Caco-2 (cell line): ENCODE results near the gene GZMM. TPM values are rescaled to one million over a fixed set of nuclear protein-coding genes. Genes with fewer than 3 reads are reported as not detected.

Source experiments
- BruUV-seq: library from RNA; stranded (reverse); fragments of 400-500 nt; replicated peaks from 2 replicates; lab custom pipeline; 2021; lab: Mats Ljungman, UMichigan
- CTCF ChIA-PET: fragments of 300-600 bp; sonication (Branson Sonifier 250); formaldehyde crosslinking; loops from one replicate; lab custom pipeline; 2022; ENCODE audit warnings: antibody characterized with exemption; lab: Charles Lee
- POLR2A ChIA-PET: fragments of 300-600 bp; sonication (Branson Sonifier 250); formaldehyde crosslinking; loops from one replicate; lab custom pipeline; 2022; ENCODE audit warnings: antibody characterized with exemption; lab: Charles Lee
- DNase-seq, 2 experiments: peaks; one replicate each; pipeline versions ENCODE4 v3.0.0 to v3.0.0-alpha.2; 2020 to 2022
- H3K27me3 ChIP-seq: replicated peaks from 2 replicates; pipeline ENCODE4 v1.6.0; 2011; ENCODE audit warnings: low read length; ENCODE audit not compliant: control insufficient read depth, insufficient read depth
- H3K36me3 ChIP-seq: 2 replicates; pipeline ENCODE4 v1.5.1; 2011; ENCODE audit warnings: low read length; ENCODE audit not compliant: control insufficient read depth, insufficient read depth
- H3K4me1 ChIP-seq: fragments of 250-450 bp; sonication (Bioruptor Pico); 2 replicates; pipeline ENCODE4 v1.5.1; 2020; ENCODE audit warnings: mild to moderate bottlenecking
- H3K4me3 ChIP-seq: 2 replicates; pipeline ENCODE4 v1.5.1; 2011; ENCODE audit warnings: low read depth, mild to moderate bottlenecking, control low read depth, low read length
- H3K9me3 ChIP-seq: fragments of 250-450 bp; sonication (Bioruptor Pico); 2 replicates; pipeline ENCODE4 v1.5.1; 2020; ENCODE audit warnings: mild to moderate bottlenecking, moderate library complexity
- H3K27ac Mint-ChIP-seq: one replicate; pipeline ENCODE4 v1.8.0; 2022; ENCODE audit warnings: mixed read lengths; ENCODE audit not compliant: unreplicated experiment
- H3K27me3 Mint-ChIP-seq: one replicate; pipeline ENCODE4 v1.8.0; 2022; ENCODE audit warnings: mixed read lengths; ENCODE audit not compliant: insufficient read depth, unreplicated experiment
- H3K36me3 Mint-ChIP-seq: one replicate; pipeline ENCODE4 v1.8.0; 2022; ENCODE audit warnings: mild to moderate bottlenecking, mixed read lengths; ENCODE audit not compliant: insufficient read depth, unreplicated experiment
- H3K4me1 Mint-ChIP-seq: one replicate; pipeline ENCODE4 v1.8.0; 2022; ENCODE audit warnings: low read depth, mixed read lengths; ENCODE audit not compliant: unreplicated experiment
- H3K4me3 Mint-ChIP-seq: one replicate; pipeline ENCODE4 v1.8.0; 2022; ENCODE audit warnings: mild to moderate bottlenecking, moderate library complexity, mixed read lengths; ENCODE audit not compliant: unreplicated experiment
- H3K9me3 Mint-ChIP-seq: one replicate; pipeline ENCODE4 v1.8.0; 2022; ENCODE audit warnings: mixed read lengths; ENCODE audit not compliant: unreplicated experiment
- intact Hi-C: fragments of 100-400 bp; cut with micrococcal nuclease; formaldehyde crosslinking; loops from one replicate; pipeline ENCODE4 v1.10.0; 2022; ENCODE audit not compliant: unreplicated experiment
- total RNA-seq: library from RNA; stranded (reverse); gene quantifications from 2 replicates; pipeline ENCODE4 v1.2.3, GENCODE V29; 2022
- TF ChIP-seq, protein P1 (sequence below), 2 experiments: fragments of 200-600 bp in 1 of 2; IDR thresholded peaks; 1 replicate in 1 of 2; 2 replicates in 1 of 2; pipeline versions ENCODE4 v1.5.1 to v1.8.0; 2011 to 2022; ENCODE audit warnings: antibody characterized with exemption in 1 of 2, control low read depth in 1 of 2, inconsistent platforms in 1 of 2, low read depth in 1 of 2, low read length in 1 of 2, mild to moderate bottlenecking in 1 of 2, moderate library complexity in 1 of 2; ENCODE audit not compliant: insufficient read depth in 1 of 2, severe bottlenecking in 1 of 2, unreplicated experiment in 1 of 2

Gene GZMM
- total RNA-seq, 1 experiment from 2014 or later: not detected

DNA sequence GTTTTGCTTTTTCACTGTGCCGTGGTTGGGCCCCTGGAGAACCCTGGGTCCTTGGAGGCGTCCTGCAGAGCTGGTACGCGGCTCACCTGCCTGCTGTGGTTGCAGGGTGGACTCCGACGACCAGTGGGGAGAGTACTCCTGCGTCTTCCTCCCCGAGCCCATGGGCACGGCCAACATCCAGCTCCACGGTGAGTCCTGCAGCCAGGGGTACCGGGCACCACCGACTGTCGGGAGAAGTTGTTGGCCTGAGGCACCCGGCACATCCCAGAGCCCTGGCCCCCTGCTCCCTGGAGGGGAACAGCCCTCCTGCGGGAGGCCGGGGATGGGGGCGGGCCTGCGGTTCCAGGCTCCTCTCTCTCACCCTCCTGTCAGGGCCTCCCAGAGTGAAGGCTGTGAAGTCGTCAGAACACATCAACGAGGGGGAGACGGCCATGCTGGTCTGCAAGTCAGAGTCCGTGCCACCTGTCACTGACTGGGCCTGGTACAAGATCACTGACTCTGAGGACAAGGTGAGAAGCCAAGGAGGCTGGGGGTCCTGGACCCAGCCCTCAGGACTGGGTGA lies 36.5 kb downstream of the GZMM start:
- no TSS peak for BruUV-seq
- CTCF ChIA-PET: no interaction called here
- intact Hi-C loops: no loop called here

GRCh38 chr19:581399-582111 lies 37.7 kb downstream of the GZMM start:
- Mint-ChIP-seq H3K27me3 (no peaks in the 10 kb centered on the region), H3K27ac (no peak overlapping the region), H3K4me3 (no peak overlapping the region), H3K9me3 (no peaks in the 10 kb centered on the region), H3K4me1 (no peaks in the 10 kb centered on the region), H3K36me3 (peaks cover 60% of the 10 kb centered on the region)
- H3K9me3 ChIP-seq: no peaks in the 10 kb centered on the region
- BruUV-seq: no TSS peak
- POLR2A ChIA-PET: no interaction called here
- TF ChIP-seq, protein P1, sequence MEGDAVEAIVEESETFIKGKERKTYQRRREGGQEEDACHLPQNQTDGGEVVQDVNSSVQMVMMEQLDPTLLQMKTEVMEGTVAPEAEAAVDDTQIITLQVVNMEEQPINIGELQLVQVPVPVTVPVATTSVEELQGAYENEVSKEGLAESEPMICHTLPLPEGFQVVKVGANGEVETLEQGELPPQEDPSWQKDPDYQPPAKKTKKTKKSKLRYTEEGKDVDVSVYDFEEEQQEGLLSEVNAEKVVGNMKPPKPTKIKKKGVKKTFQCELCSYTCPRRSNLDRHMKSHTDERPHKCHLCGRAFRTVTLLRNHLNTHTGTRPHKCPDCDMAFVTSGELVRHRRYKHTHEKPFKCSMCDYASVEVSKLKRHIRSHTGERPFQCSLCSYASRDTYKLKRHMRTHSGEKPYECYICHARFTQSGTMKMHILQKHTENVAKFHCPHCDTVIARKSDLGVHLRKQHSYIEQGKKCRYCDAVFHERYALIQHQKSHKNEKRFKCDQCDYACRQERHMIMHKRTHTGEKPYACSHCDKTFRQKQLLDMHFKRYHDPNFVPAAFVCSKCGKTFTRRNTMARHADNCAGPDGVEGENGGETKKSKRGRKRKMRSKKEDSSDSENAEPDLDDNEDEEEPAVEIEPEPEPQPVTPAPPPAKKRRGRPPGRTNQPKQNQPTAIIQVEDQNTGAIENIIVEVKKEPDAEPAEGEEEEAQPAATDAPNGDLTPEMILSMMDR (IDR thresholded peaks at IDR 0.05; ENCODE audit: insufficient read depth in 1 of 2, low read depth in 1 of 2, low read length in 1 of 2, severe bottlenecking in 1 of 2, unreplicated experiment in 1 of 2): no peak
- H3K36me3 ChIP-seq: no peaks in the 10 kb centered on the region
- H3K4me1 ChIP-seq: no peaks in the 10 kb centered on the region
- CTCF ChIA-PET: no interaction called here
- no peak overlapping the region for H3K4me3 ChIP-seq
- no peak for DNase-seq
- H3K27me3 ChIP-seq: no peaks in the 10 kb centered on the region
- intact Hi-C loops: no loop called here

More for the DNA sequence above, 36.5 kb downstream of the GZMM start:
- H3K9me3 ChIP-seq: no peaks in the 10 kb centered on the region
- Mint-ChIP-seq H3K36me3 (peaks cover 57% of the 10 kb centered on the region), H3K9me3 (no peaks in the 10 kb centered on the region), H3K4me1 (no peaks in the 10 kb centered on the region), H3K27me3 (no peaks in the 10 kb centered on the region), H3K27ac (no peak overlapping the region), H3K4me3 (no peak overlapping the region)
- H3K4me1 ChIP-seq: no peaks in the 10 kb centered on the region
- TF ChIP-seq, protein P1 (IDR thresholded peaks at IDR 0.05; ENCODE audit: insufficient read depth in 1 of 2, low read depth in 1 of 2, low read length in 1 of 2, severe bottlenecking in 1 of 2, unreplicated experiment in 1 of 2): no peak
- POLR2A ChIA-PET: no interaction called here
- H3K27me3 ChIP-seq: no peaks in the 10 kb centered on the region
- no peak overlapping the region for H3K4me3 ChIP-seq
- DNase-seq: no peak
- H3K36me3 ChIP-seq: no peaks in the 10 kb centered on the region

GRCh38 chr19:582497-583197 lies 38.8 kb downstream of the GZMM start:
- Mint-ChIP-seq H3K9me3 (no peaks in the 10 kb centered on the region), H3K27ac (no peak overlapping the region), H3K27me3 (no peaks in the 10 kb centered on the region), H3K4me3 (no peak overlapping the region), H3K36me3 (peaks cover 59% of the 10 kb centered on the region), H3K4me1 (no peaks in the 10 kb centered on the region)
- no peaks in the 10 kb centered on the region for H3K36me3 ChIP-seq
- TSS peak; percentile 99 for BruUV-seq
- TF ChIP-seq, protein P1 (IDR thresholded peaks at IDR 0.05; ENCODE audit: insufficient read depth in 1 of 2, low read depth in 1 of 2, low read length in 1 of 2, severe bottlenecking in 1 of 2, unreplicated experiment in 1 of 2): no peak
- H3K9me3 ChIP-seq: no peaks in the 10 kb centered on the region
- CTCF ChIA-PET: interaction anchor here (0.6 kb wide), 1 partner anchor 22 kb away, joined by 3 read pairs; no protein-coding TSS in a partner anchor
- no peaks in the 10 kb centered on the region for H3K27me3 ChIP-seq
- POLR2A ChIA-PET: no interaction called here
- H3K4me3 ChIP-seq: no peak overlapping the region
- intact Hi-C loops: no loop called here
- DNase-seq: no peak
- no peaks in the 10 kb centered on the region for H3K4me1 ChIP-seq
